Fibroblast of villous mesenchyme (primary cell): ENCODE measurements around the gene MAP1LC3B. TPM values are rescaled to one million over a fixed set of nuclear protein-coding genes. Genes with fewer than 3 reads are reported as not detected.

ENCODE experiments used
- DNase-seq: peaks from one replicate; pipeline ENCODE4 v3.0.0-alpha.2; 2010; ENCODE audit warnings: low read depth
- H3K4me3 ChIP-seq: 2 replicates; pipeline ENCODE4 v1.5.1; 2011; ENCODE audit warnings: low read depth, mild to moderate bottlenecking, low read length
- total RNA-seq: library from RNA; depleted of rRNA; stranded (reverse); fragments of >200 nt; gene quantifications from 2 replicates; pipeline ENCODE4 v1.2.3, GENCODE V29; 2012
- TF ChIP-seq, protein P1 (sequence below): IDR thresholded peaks from 2 replicates; pipeline ENCODE4 v1.5.1; 2012; ENCODE audit warnings: low read depth, mild to moderate bottlenecking, low read length; ENCODE audit not compliant: insufficient read depth

The MAP1LC3B gene
- 25.1 and 36.3 TPM in 2 replicates for total RNA-seq

DNA sequence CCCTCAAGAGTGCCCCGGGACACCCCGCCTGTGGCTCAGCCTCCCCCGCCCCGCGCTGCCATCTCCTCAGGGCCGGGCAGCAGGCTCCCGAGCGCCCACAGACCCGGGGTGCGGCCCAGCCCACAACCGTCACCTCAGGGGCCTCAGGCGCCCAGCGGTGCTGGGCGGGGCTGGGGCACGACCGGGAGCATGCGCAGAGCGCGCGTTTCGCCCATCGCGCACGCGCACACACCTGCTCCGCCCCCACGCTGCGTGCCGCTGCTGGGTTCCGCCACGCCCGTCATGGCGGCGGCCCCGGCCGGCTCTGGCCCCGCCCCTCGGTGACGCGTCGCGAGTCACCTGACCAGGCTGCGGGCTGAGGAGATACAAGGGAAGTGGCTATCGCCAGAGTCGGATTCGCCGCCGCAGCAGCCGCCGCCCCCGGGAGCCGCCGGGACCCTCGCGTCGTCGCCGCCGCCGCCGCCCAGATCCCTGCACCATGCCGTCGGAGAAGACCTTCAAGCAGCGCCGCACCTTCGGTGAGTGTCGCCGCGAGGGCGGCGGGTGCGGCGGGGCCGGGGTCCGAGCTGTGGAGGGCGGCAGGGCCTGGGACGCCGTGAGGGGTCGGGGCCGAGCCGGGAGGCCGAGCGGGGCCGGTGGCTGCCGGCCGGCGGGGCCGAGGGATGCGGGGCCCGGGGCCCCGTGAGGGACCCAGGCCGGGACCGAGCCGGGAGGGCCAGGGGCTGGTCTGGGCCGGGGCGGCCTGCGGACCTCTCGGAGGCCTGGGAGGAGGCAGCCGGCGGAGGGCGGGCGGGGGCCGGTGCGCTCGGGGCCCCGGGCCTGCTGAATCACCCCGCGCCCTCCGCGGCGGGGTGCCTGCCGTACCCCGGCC lies at the start of gene MAP1LC3B:
TSS of gene MAP1LC3B (plus strand) at position 387 of the 871 bp plus-strand sequence. CDS start at position 479, 92 bp downstream.
- DNase-seq: peak; percentile 97
- peak within 1 kb of the TSS; percentile 82 for H3K4me3 ChIP-seq
- TF ChIP-seq, protein P1, sequence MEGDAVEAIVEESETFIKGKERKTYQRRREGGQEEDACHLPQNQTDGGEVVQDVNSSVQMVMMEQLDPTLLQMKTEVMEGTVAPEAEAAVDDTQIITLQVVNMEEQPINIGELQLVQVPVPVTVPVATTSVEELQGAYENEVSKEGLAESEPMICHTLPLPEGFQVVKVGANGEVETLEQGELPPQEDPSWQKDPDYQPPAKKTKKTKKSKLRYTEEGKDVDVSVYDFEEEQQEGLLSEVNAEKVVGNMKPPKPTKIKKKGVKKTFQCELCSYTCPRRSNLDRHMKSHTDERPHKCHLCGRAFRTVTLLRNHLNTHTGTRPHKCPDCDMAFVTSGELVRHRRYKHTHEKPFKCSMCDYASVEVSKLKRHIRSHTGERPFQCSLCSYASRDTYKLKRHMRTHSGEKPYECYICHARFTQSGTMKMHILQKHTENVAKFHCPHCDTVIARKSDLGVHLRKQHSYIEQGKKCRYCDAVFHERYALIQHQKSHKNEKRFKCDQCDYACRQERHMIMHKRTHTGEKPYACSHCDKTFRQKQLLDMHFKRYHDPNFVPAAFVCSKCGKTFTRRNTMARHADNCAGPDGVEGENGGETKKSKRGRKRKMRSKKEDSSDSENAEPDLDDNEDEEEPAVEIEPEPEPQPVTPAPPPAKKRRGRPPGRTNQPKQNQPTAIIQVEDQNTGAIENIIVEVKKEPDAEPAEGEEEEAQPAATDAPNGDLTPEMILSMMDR: no peak

DNA sequence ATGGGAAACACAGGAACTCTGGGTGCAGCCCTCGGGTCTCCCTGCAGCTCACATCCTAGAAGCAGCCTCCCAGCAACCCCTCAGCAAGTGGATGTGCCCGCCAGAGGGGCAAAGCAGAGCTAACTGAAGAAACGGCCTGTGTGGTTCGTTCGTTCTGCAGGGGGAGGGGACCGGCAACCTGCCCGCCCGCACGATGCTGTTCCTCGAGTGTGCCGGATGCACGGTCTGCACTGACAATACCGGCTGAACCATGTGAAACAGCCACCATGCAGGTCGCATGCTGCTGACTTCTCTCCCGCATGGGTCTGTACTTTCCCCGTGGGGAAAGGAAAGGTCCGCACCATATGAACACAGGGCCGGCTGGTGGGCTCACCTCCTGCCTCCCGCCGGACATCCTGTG lies 49.6 kb upstream of the MAP1LC3B start:
- TF ChIP-seq, protein P1: no peak
- DNase-seq: no peak

DNA sequence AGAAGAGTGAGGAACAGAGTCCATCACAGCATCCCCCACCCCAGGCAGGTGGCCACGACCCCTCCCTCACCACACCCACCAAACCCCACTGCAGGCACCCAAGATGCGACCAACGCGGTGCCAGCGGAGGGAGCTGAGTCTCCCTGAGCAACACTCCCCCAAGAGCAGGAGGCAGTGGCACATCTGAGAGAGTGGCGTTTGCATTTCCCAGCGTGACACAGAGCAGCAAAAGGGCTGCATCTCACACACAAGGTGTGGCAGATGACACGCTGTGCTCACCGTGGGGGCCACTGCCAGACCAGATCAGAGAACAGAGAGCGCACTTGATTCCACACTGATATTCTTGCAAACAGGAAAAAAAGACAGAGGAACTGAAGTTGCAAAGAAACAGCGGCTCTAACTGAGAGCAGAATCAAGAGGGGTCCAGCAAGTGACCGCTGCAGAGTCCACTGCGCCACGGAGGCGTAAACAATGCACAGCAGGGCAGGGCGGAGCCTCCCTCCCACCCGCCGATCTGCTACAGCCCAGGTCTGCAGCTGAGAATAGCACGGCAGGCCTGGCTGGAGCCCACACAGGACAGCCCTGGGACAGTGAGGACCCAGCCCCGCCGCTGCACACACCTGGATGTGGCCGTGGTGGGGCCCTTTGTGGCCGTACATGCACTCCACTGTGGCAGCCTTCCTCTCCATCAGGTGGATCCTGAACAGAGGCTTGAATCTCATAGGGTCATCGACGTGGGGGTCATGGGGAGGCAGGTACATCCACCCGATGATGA lies 49.0 kb upstream of the MAP1LC3B start:
- H3K4me3 ChIP-seq: no peak overlapping the region
- TF ChIP-seq, protein P1: no peak

More for the DNA sequence above, 49.6 kb upstream of the MAP1LC3B start:
- no peak overlapping the region for H3K4me3 ChIP-seq

DNA sequence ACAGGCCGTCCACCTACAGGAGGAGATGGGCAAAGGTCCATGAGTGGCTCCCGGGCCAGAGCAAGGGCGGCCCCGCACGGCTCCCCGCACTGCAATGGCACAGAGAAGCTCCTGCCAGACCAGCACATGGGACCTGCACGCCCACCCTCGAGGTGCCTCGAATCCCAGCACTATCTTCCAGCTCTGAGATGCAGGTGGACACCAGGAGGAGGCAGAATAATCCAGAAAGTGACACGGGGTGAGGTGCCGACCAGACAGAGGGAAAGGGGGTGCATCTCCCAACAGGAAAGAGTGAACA lies 48.4 kb upstream of the MAP1LC3B start:
- H3K4me3 ChIP-seq: no peak overlapping the region
- DNase-seq: no peak
- TF ChIP-seq, protein P1: no peak

More for the DNA sequence above, 49.0 kb upstream of the MAP1LC3B start:
- DNase-seq: no peak

DNA sequence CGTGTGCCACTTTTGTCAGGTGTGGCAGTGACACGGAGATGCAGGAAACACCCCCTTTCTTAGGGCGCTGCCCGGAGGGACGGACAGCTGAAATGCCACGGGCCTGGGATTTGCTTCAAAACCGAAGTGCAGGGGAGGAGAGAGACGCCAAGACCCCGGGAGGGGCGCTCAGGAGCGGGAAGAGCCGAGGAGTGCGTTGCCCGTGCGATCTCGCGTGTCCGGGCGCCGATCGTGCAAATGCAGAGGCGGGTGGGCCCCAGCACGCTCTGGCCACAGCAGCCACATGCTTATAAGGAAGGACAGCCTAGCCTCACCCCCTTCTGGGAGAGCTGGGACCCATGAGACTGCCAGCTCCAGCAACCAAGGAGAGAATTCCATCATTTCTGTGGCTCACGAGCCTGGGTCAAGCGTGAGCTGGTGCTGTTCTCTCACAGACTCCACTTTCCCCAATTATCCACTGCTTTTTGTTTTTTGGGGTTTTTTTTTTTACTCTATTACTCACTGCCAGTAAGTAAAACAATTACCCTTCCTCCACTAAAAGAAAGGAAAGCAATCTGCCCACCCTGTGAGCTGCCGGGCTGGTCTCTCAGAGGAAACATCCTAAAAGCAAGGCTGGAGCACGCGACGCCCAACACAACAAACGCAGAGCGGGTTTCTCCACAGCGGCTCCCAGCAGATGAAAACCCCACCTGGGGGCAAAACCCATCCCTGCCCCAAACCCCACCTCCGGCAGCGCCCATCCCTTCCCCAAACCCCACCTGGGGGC lies 47.8 kb upstream of the MAP1LC3B start:
- TF ChIP-seq, protein P1: no peak
- no peak overlapping the region for H3K4me3 ChIP-seq
- no peak for DNase-seq

DNA sequence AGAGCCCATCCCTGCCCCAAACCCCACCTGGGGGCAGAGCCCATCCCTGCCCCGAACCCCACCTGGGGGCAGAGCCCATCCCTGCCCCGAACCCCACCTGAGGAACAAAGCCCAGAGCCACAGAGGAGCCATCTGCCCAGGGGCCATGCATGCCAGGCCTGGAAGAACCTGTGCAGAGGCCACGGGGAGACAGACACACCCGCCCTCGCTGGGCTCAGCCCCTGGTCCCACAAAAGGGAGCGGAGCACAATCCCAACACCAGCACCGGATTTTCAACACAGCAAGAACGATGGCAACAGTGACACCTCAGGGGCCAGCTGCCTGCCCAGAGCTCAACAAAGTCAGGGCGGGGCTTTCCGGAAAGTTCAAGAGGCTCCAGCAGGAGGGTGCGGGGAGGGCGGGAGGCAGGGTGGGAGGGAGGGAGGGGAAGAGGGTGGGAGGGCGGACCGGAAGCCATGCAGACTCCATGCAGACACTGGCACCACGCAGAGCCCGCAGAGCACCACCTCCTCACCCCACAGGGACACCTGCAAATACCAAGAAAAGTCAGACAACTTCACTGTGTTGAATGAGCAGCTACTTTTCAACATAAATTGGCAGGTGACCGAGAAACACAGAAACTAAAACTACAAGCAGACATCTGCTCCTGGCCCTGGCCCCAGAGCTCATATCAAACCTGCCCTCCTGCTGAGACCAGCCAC lies 47.1 kb upstream of the MAP1LC3B start:
- TF ChIP-seq, protein P1: no peak
- DNase-seq: peak; percentile 56
- no peak overlapping the region for H3K4me3 ChIP-seq
